Adipose tissue (tissue), 3 donors: ENCODE results near the gene KLK7. TPM values are rescaled to one million over a fixed set of nuclear protein-coding genes. Genes with fewer than 3 reads are reported as not detected.
"Not testable (repeated sequence)": the region's sequence is repeated elsewhere in the genome, so short reads cannot be mapped to it uniquely, and the experiment has no call there.

Experiments used
- H3K27ac ChIP-seq: one replicate; pipeline ENCODE4 v1.5.1; 2013; ENCODE audit warnings: low read depth, low read length
- WGBS, 3 donors: extraction: QIAGEN DNeasy Blood & Tissue Kit; methylation state at CpG; one replicate each; pipeline ENCODE4 v1.1.7; 2013; 5-methylcytosine and 5-hydroxymethylcytosine counted together
- polyA plus RNA-seq, 3 donors: library from polyadenylated mRNA; stranded (reverse); fragments of 200-250 nt; gene quantifications; one replicate each; pipeline ENCODE4 v1.2.3, GENCODE V29; 2013
- donor health status: healthy with polysubstance abuse.
- donor health status: Bipolar disorder and iron deficiency.
- donor health status: healthy.

KLK7 gene
- polyA plus RNA-seq, 3 donors, result 0.03 to 1.3 (median 0.86) TPM

DNA sequence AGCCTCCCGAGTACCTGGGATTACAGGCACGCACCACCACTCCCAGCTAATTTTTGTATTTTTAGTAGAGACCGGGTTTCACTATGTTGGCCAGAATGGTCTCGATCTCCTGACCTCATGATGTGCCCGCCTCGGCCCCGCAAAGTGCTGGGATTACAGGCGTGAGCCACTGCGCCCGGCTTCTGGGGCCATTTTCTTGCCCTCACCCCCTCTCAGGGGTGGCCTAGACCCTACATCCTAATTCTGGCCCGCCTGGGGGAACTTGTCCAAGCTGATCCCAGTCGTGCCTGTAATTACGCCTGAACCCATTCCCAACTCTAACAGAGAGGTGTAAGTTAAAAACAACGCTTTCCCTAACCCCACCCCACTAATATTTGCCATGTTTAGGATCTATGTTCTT is 699 bp upstream of the KLK7 start:
- H3K27ac ChIP-seq, result not testable (repeated sequence)
- 80 to 85% (median 82%) methylated on average over 14 of the region's 14 CpGs for WGBS, 3 donors

DNA sequence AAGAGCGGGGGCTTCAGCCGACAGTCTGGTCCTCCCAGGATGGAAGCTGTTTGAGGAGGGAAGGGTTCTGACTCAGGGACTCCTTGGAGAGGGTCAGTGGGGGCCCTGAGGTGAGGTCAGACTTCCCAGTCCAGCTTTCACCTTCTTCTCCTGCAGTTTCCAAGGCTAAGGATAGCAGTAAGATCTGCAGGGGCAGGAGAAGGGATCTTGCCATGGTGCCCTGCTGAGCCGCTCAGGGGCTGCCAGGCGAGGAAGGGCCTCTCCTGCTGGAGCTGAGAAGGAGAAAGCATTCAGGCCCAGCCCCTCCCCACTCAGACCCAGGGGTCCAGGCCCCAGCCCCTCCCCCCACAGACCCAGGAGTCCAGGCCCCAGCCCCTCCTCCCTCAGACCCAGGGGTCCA is 1.5 kb downstream of the KLK7 start:
- WGBS, 3 donors, result 64 to 77% (median 71%) methylated on average over 4 of the region's 4 CpGs
- H3K27ac ChIP-seq, result no peak overlapping the region

DNA sequence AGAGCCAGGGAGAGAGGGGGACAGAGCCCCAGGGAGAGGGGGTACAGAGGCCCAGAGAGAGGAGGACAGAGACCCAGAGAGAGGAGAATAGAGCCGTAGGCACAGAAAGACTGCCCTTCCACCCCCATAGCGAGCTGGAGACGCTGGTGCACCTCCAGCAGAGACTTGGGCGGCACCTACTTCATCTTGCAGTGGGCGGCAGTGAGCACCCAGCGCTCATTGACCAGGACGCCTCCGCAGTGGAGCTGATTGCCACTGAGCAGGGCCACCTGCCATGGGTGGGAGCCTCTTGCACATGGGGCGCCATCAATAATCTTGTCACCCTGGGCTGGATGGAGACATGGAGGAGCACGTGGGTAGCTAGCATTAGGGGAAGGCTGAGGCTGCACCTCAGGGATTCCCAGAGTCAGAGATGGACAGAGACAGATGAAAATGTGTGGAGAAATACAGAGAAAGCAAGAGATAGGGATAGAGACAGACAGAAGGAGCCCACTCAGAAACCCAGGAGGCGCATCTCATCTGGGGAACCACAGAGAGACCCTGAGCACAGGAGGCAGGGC is 2.0 kb downstream of the KLK7 start:
- no peak overlapping the region for H3K27ac ChIP-seq
- 55 to 67% (median 58%) methylated on average over 11 of the region's 11 CpGs for WGBS, 3 donors

DNA sequence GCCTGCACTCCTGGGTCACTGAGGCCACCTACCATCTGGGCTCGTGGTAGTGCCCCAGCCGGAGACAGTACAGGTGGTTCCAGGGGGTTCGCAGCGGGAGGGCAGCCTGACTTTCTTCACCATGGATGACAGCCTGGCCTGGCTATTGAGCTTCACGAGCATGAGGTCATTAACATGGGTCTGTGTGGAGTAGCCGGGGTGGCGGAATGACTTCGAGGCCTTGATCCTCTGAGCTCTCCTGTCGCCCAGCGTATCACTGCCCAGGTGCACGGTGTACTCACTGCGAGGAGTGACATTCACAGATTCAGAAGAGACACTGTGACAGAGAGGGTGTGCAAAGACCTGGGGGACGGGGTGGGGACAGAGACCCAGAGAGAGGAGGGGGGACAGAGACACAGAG is 3.5 kb downstream of the KLK7 start:
- WGBS, 3 donors, result 40 to 69% (median 57%) methylated on average over 13 of the region's 13 CpGs
- no peak overlapping the region for H3K27ac ChIP-seq

DNA sequence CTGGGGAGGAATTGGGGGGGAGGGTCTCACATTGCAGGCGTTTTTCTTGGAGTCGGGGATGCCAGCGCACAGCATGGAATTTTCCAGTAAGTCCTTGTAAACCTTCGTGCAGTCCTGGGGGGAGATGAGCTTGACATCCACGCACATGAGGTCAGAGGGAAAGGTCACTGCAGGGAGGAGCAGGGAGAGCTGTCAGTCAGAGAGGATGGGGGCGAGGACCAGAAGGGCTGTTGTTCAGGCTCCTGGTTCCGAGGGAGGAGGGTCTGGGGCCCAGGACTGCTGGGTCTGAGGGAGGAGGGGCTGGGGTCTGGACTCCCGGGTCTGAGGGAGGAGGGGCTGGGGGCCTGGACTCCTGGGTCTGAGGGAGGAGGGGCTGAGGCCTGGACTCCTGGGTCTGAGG is 4.0 kb downstream of the KLK7 start:
- H3K27ac ChIP-seq, result no peak overlapping the region
- 26 to 49% (median 47%) methylated on average over 8 of the region's 8 CpGs for WGBS, 3 donors

DNA sequence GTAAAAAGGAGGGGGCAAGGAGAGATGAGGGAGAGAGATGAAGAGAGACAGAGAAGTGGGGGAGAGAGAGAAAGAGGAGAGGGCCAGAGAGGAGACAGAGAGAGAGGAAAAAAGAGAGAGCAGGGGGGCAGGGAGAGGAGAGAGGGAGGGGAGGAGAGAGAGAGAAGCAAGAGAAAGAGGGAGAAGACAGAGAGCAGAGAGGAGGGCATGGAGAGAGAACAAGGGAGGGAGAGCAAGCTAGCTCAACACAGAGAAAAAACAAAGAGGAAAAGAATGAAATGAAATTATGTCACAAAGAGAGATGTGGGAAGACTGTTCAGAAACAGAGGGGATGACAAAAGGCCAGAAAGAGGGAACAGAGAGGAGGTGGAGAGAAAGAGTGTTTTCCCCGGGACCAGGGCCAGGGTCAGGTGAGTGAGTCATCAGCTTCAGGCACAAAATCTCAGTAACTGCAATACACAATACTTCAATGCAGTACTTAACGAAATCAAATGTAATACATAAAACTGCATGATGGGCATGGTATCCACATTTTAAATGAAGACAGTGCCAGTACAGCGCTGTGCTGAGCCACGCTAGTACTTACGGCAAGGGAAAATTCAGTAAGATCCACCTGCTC is 4.8 kb downstream of the KLK7 start:
- H3K27ac ChIP-seq, result no peak overlapping the region
- 55 to 61% (median 58%) methylated on average over 5 of the region's 5 CpGs for WGBS, 3 donors

DNA sequence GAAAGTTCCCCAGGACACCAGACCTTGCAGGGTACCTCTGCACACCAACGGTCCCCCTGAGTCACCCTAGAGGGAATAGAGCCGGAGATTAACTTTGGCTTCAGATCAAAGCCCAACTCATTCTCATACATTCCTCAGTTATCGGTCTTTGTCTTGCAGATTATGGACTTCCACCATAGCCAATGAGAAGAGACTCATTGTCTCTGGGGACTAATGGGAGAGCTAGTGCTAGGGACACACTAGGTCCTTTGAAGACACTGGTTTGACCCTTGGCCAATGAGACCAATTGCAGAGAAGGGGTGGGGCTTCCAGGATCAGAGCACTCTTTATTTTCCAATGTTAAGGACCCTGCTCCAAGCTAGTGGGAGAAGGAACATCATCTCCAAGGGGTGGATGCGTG is 6.1 kb downstream of the KLK7 start:
- no peak overlapping the region for H3K27ac ChIP-seq
- 73 to 77% (median 76%) methylated on average over 4 of the region's 4 CpGs for whole genome bisulfite sequencing, 3 donors

DNA sequence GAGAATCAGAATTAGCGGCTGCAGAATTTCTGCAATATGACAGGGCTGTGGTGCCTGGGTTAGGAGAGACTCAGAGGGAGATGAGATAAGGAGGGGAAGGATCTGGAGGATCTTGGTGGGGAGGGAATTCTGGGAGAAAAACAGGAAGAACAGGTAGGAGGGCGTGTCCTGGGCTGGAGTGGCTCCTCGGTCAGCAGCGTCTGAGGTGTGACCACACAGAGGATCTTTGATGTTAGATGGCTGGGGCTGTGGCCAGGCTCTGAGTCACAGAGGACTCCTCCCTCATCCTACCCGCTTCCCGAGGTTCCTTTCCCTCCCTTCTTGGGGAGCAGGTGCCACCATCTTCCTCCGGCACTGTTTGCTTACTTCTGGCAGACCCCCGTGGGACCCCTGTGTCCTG is 8.0 kb downstream of the KLK7 start:
- 12 to 17% (median 15%) methylated on average over 8 of the region's 8 CpGs for WGBS, 3 donors
- no peak overlapping the region for H3K27ac ChIP-seq

DNA sequence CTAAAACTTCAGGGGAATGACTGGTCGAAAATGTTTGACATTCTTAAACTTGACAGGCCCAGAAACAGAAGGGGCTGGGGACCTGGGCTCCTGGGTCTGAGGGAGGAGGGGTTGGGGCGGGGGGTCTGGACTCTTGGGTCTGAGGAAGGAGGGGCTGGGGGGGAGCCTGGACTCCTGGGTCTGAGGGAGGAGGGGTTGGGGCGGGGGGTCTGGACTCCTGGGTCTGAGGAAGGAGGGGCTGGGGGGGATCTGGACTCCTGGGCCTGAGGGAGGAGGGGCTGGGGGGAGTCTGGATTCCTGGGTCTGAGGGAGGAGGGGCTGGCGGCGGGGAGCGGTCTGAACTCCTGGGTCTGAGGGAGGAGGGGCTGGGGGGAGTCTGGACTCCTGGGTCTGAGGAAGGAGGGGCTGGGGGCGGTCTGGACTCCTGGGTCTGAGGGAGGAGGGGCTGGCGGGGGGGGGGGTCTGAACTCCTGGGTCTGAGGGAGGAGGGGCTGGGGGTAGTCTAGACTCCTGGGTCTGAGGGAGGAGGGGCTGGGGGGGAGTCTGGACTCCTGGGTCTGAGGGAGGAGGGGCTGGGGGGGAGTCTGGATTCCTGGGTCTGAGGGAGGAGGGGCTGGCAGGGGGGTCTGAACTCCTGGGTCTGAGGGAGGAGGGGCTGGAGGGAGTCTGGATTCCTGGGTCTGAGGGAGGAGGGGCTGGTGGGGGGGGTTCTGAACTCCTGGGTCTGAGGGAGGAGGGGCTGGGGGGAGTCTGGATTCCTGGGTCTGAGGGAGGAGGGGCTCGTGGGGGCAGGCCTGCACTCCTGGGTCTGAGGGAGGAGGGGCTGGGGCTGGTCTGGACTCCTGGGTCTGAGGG is 8.8 kb downstream of the KLK7 start:
- WGBS, 3 donors, result 24 to 51% (median 49%) methylated on average over 4 to 9 of the region's 9 CpGs
- no peak overlapping the region for H3K27ac ChIP-seq

DNA sequence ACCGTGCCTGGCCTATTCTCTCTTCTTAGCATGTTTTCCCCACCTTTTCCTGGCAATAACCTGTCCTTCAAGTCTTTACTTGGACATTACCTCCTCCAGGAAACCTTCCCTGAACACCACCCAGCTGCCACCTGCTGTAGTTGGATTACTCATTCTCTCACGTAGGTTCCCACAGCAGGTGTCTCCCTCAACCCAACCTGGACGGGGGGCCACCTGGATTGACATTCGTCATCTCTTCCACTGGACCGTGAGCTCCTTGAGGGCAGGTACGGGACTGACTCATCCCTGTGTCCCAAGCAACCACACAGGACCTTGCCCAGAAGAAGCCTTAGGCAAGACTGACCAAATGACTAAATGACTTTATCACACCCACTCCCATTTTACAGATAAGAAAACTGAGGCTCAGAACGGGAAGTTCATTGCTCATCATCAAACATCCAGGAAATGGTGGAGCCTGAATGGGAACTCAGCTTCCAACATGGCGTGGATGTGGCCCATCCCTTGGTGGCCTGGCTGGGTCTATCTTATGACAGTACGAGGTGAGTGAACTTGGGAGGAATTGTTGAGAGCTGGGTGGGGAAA is 10.8 kb downstream of the KLK7 start:
- no peak overlapping the region for H3K27ac ChIP-seq
- WGBS, 3 donors, result 69 to 84% (median 72%) methylated on average over 9 of the region's 9 CpGs

DNA sequence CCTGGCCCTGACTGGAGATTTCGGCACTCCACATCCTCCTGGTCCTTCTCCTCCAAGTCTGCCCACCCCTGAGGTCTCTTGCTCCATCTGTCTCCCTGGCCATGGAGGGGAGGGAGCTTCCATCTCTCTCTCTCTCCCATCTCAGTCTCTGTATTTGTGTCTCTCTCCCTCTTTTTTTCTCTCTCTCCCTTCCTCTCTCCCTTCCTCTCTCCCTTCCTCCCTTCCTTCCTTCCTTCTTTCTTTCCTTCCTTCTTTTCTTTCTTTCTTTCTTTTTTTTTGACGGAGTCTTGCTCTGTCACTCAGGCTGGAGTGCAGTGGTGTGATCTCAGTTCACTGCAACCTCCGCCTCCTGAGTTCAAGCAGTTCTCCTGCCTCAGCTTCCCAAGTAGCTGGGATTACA is 13.9 kb downstream of the KLK7 start:
- H3K27ac ChIP-seq, result not testable (repeated sequence)
- WGBS, 3 donors, result 67 to 75% (median 75%) methylated on average over 3 of the region's 3 CpGs

DNA sequence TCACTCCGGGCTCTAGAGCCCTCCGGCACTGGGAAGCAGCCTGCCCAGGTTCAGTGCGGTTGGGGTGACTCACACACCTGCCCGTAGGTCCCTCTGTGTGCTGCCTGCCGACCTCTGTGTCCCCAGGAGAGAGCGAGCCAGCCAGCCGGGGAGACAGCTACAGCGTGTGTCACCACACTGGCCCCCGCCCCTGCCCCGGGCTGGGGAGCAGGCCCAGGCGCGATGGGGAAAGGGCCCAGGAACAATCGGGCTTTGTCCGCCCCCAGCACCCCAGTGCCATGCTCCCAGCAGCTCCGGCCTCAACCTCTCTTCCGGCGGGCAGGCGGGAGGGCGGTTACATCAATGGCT is 14.3 kb downstream of the KLK7 start, which contains the start of gene KLK6:
TSS of gene KLK6 (minus strand) at position 179 of the 348 bp plus-strand sequence. CDS start 1,487 bp downstream, outside the sequence.
- 58 to 82% (median 71%) methylated on average over 16 to 19 of the region's 19 CpGs for WGBS, 3 donors
- no peak within 1 kb of the TSS for H3K27ac ChIP-seq

DNA sequence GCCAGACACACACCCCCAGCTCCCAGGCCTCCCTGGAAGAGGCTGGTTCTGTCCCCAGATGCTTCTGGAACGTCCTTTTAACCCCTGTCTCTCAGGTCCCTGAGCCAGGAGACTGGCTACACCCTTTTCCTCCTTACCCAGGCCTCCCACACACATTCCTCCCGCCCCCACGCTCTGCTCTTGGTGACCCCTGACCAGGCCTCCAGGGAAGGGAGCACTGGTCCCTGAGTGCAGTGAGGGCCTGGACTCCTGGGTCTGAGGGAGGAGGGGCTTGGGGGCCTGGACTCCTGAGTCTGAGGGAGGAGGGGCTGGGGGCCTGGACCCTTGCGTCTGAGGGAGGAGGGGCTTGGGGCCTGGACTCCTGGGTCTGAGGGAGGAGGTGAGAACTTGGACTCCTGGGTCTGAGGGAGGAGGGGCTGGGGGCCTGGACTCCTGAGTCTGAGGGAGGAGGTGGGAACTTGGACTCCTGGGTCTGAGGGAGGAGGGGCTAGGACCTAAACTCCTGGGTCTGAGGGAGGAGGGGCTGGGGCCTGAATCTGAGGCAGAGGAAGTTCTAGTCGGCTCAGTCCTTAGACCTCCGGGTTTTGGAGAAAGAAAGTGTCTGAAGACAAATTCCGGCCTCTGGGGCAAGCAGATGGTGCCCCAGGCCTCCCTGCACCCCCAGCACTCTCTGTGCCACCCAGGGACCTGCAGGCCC is 14.9 kb downstream of the KLK7 start:
- 28 to 33% (median 28%) methylated on average over 7 of the region's 7 CpGs for WGBS, 3 donors
- no peak overlapping the region for H3K27ac ChIP-seq

DNA sequence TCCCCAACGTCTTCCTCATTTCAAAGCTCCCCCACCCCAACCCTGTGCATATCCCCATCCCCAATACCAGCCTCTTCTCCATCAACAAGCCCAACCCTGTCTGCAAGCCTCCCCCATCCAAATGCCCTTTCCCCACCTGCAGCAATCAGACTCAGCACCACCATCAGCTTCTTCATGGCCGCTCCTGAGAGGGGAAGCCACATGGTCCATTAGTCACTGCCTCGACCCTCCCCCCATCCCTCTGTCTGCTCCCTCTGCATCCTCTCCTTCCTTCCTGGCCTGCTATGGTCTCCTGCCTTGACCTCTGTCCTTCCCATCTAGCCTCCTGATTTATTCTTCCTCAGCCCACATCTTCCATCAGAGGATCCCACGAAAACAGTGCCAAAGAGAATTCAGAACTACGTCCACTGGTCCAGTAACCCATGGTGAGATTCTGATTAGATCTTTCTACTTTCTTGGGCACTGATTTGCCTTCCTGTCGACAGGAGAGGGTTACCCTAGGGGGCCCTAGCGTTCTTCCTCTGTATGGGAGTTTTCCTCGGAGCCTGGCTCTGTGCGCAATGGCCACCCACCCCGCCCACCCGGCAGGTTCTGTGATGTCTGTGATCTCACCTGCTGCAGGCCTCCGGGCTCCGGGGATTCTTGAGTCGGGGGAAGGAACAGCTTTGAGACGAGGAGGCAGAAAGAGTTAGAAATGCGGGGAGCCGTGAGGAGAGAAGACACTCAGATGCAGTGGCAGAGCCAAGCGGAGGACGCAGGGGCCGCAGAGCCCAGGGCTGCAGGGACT is 15.6 kb downstream of the KLK7 start:
- WGBS, 3 donors, result 25 to 27% (median 26%) methylated on average over 17 to 20 of the region's 20 CpGs
- no peak overlapping the region for H3K27ac ChIP-seq

DNA sequence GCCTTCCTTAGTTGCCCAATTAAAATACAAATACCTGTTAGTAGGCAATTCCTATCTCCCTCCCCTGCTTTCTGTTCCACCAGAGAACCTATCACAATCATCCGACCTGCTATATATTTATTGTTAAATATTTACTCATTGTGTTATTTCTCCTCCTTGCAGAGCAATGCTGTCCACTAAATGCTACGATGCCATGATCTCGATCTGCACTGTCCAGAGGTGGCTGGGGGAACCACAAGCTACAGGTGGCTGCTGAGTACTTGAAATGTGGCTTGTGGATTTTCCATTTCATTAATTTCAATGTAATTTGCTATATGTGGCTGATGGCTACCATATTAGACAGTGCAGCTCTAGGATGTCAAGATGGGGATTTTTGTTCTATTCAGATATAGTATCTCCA is 19.5 kb downstream of the KLK7 start:
- no peak overlapping the region for H3K27ac ChIP-seq
- 59 to 91% (median 88%) methylated on average over 3 of the region's 3 CpGs for WGBS, 3 donors

DNA sequence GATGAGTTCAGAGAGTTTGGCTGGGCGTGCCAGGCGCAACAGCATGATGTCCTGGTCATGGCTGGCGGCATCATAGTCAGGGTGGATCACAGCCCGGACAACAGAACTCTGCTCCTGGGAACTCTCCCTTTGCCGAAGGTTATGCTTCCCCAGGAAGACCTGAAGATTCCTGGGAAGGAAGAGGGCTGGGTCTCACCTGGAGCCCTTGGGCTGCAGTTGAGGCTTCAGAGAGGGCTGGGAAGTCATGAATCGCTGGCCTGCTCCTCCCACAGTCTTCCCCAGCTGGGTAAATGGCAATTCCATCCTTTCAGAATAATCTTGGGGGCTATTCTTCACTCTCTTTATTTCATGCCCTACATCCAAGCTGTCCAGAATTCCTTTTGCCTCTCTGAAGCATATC is 20.3 kb downstream of the KLK7 start:
- 79 to 88% (median 85%) methylated on average over 6 of the region's 6 CpGs for WGBS, 3 donors
- H3K27ac ChIP-seq, result no peak overlapping the region

DNA sequence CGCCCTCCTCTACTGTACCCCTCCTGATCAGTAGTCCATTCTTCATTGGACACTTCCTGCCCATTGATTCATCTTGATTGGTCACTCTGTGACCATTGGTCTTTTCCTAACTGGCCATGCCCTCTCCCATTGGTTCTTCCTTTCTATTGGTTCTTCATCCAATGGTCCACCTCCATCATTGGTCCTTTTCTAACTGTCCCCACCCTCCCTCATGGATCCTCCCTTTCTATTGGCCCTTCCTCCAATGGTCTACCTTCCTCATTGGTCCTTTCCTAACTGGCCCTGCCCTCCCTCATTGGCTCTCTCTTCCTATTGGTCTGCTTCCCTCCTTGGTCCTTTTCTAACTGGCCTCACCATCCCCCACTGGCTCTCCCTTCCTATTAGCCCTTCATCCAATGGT is 21.5 kb downstream of the KLK7 start:
- 60 to 97% (median 94%) methylated on average over 1 of the region's 1 CpG for WGBS, 3 donors
- no peak overlapping the region for H3K27ac ChIP-seq
